ENCODE results near the gene PRMT7.
"Not testable (repeated sequence)": the region's sequence is repeated elsewhere in the genome, so short reads cannot be mapped to it uniquely, and the experiment has no call there.

The PRMT7 gene

GRCh38 chr16:68283801-68284598 is 26.8 kb upstream of the PRMT7 start:
- H3K4me3 ChIP-seq (ENCODE audit: control insufficient read depth, low read depth, low read length), result no peak overlapping the region
- no peak for DNase-seq (ENCODE audit: low read depth)
- TF ChIP-seq, protein P1, sequence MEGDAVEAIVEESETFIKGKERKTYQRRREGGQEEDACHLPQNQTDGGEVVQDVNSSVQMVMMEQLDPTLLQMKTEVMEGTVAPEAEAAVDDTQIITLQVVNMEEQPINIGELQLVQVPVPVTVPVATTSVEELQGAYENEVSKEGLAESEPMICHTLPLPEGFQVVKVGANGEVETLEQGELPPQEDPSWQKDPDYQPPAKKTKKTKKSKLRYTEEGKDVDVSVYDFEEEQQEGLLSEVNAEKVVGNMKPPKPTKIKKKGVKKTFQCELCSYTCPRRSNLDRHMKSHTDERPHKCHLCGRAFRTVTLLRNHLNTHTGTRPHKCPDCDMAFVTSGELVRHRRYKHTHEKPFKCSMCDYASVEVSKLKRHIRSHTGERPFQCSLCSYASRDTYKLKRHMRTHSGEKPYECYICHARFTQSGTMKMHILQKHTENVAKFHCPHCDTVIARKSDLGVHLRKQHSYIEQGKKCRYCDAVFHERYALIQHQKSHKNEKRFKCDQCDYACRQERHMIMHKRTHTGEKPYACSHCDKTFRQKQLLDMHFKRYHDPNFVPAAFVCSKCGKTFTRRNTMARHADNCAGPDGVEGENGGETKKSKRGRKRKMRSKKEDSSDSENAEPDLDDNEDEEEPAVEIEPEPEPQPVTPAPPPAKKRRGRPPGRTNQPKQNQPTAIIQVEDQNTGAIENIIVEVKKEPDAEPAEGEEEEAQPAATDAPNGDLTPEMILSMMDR (IDR thresholded peaks at IDR 0.05; ENCODE audit: control insufficient read depth, insufficient read depth, low read depth, low read length, missing control alignments), result no peak

- DNase-seq (ENCODE audit: low read depth), result no peak
- TF ChIP-seq, protein P1 (IDR thresholded peaks at IDR 0.05; ENCODE audit: control insufficient read depth, insufficient read depth, low read depth, low read length, missing control alignments), result no peak
- H3K4me3 ChIP-seq (ENCODE audit: control insufficient read depth, low read depth, low read length), result no peak overlapping the region
Measured at GRCh38 chr16:68284847-68285246, 26.0 kb upstream of the PRMT7 start.

DNA sequence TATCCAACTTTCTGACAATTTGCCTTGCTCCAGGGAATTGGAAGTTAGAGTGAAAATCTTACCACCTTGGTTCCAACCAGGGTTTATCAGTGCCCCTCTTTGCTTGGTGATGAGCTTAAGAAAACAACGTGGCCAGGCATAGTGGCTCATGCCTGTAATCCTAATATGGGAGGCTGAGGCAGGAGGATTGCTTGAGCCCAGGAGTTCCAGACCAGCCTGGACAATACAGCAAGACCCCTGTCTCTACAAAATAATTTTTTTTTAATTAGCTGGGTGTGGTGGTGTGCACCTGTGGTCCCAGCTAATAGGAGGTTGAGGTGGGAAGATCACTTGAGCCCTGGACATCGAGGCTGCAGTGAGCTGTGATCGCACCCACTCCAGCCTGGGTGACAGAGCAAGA is 25.1 kb upstream of the PRMT7 start:
- DNase-seq (ENCODE audit: low read depth), result no peak
- H3K4me3 ChIP-seq (ENCODE audit: control insufficient read depth, low read depth, low read length), result no peak overlapping the region
- TF ChIP-seq, protein P1 (IDR thresholded peaks at IDR 0.05; ENCODE audit: control insufficient read depth, insufficient read depth, low read depth, low read length, missing control alignments), result no peak

DNA sequence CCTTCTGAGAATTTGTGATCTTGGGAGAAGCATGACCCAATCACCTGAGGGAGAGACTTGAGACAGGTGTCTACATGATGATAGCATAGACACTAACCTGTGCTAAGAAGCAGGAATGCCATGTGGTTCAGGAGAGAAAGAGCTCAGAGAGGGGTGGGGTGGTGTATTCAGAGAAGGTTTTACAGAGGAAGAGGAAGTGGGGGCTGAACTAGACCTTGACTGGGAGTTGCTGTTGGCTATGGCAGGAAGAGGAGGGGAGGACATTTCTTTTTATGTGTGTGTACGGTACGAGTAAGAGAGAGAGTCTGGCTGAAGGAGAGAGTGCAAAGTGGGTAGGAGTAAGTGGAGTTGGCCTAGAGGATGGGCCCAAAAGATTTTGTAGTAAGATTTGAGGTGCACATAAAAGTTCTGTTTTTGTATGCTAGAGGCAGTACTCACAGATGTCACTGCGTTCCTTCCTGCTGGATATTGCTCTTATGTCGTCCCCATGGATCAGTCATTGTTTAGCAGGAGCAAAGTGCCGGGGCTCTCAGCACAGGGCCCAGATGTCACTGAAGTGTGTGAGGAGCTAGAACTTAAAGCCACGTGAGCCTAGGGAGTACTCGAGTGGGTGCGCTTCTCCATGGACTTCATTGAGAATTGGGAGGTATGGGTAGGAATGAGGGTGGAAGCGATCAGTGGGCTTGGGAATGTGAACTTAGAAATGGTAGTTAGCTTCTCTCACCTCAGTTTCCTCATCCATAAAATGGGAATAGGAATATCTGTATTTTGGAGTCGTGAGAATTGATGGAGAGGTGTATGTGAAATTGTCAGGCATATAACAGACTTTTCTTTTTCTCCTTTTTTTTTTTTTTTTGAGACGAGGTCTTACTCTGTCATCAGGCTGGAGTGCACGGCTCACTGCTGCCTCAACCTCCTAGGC is 24.4 kb upstream of the PRMT7 start:
- TF ChIP-seq, protein P1 (IDR thresholded peaks at IDR 0.05; ENCODE audit: control insufficient read depth, insufficient read depth, low read depth, low read length, missing control alignments), result no peak
- DNase-seq (ENCODE audit: low read depth), result no peak
- no peak overlapping the region for H3K4me3 ChIP-seq (ENCODE audit: control insufficient read depth, low read depth, low read length)

- no peak overlapping the region for H3K4me3 ChIP-seq (ENCODE audit: control insufficient read depth, low read depth, low read length)
- TF ChIP-seq, protein P1 (IDR thresholded peaks at IDR 0.05; ENCODE audit: control insufficient read depth, insufficient read depth, low read depth, low read length, missing control alignments), result no peak
- peak; percentile 71 for DNase-seq (ENCODE audit: low read depth)
Measured at GRCh38 chr16:68287276-68288251, 23.3 kb upstream of the PRMT7 start.

GRCh38 chr16:68288252-68288650 is 22.6 kb upstream of the PRMT7 start:
- TF ChIP-seq, protein P1 (IDR thresholded peaks at IDR 0.05; ENCODE audit: control insufficient read depth, insufficient read depth, low read depth, low read length, missing control alignments), result no peak
- no peak overlapping the region for H3K4me3 ChIP-seq (ENCODE audit: control insufficient read depth, low read depth, low read length)
- no peak for DNase-seq (ENCODE audit: low read depth)

DNA sequence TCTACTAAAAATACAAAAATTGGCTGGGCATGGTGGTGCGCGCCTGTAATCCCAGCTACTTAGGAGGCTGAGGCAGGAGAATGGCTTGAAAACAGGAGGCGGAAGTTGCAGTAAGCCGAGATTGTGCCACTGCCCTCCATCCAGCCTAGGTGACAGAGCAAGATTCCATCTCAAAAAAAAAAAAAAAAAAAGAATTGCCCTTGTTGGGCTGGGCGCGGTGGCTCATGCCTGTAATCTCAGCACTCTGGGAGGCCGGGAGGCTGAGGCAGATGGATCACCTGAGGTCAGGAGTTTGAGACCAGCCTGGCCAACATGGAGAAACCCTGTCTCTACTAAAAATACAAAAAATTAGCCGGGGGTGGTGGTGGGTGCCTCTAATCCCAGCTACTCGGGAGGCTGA is 22.0 kb upstream of the PRMT7 start:
- not testable (repeated sequence) for H3K4me3 ChIP-seq (ENCODE audit: control insufficient read depth, low read depth, low read length); DNase-seq (ENCODE audit: low read depth)

All from AG09309 (cell line).